ENCODE results near the gene SMYD3.
A peak's percentile ranks its signal among the peaks of the same experiment; 100 is the strongest.

SMYD3 gene

DNA sequence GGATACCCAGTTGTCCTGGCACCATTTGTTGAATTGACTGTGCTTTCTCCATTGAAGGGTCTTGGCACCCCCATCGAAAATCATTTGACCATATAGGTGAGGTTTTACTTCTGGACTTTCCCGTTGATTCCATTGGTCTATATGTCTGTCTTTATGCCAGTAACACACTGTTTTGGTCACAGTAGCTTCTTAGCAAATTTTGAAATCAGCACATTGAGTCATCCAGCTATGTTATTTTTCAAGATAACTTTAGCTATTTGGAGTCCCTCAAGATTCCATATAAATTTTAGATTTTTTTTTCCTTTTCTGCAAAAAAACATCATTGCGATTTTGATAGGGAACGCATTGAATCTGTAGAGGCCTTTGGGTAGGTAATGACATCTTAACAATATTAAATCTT is 235.6 kb downstream of the SMYD3 start:
- no peak for DNase-seq (ENCODE audit: low spot score)

DNA sequence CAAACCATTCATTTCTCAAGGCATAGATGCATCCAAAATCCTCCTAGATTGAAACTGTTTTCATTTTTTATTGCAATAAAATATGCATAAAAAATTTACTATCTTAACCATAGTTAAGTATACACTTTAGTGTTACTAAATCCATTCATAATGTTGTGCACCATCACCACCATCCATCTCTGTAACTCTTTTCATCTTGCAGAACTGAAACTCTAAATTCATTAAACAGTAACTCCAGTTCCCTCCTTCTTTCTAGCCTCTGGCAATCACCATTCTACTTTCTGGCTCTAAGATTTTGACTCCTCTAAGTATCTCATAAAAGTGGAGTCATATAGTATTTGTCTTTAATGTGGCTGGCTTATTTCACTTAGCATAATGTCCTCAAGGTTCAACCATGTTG is 236.8 kb downstream of the SMYD3 start:
- no peak for DNase-seq (ENCODE audit: low spot score)

DNA sequence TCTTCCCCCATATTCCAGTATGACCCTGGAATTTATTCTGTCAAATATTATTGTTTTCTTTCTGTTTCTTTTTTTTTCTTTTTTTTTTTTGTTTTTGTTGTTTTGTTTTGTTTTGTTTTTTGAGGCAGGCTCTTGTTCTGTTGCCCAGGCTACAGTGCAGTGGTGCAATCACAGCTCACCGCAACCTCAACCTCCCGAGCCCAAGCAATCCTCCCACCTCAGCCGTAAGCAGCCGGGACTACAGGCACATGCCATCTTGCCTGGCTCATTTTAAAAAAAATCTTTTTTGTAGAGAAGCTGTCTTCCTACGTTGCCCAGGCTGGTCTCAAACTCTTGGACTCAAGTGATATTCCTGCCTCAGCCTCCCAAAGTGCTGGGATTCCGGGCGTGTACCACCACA is 237.6 kb downstream of the SMYD3 start:
- DNase-seq (ENCODE audit: low spot score), result no peak

DNA sequence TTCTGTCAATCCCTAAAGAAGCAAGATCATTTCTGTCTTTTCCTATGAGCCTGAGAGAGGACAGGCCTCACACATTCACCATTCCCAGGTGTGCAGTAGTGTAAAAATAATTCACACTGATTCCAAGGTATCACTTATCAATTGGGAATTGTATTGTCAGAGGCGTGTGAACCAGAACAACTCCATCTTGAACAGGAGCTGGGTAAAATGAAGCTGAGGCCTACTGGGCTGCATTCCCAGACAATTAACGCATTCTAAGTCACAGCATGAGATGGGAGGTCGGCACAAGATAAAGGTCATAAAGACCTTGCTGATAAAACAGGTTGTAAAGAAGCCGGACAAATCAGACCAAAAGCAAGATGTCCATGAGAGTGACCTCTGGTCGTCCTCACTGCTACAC is 239.2 kb downstream of the SMYD3 start:
- no peak for DNase-seq (ENCODE audit: low spot score)

DNA sequence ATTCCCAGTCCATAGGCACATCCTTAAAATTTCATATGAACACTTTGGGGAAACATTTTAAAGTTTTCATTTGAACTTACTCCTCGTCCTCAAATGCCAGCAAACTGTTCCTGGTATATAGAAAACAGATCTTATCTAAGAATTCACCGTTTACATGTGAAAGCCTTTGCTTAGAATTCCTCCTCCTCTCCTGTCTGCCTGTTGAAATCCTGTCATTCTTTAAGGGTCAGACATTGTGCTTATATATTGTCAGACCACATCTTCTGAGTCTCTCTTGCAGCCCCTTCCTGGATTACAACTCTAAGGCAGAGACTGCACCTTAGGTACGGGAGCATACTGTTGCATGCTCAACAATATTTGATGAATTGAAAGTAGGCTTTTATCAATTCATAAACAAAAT is 239.7 kb downstream of the SMYD3 start:
- DNase-seq (ENCODE audit: low spot score), result no peak

DNA sequence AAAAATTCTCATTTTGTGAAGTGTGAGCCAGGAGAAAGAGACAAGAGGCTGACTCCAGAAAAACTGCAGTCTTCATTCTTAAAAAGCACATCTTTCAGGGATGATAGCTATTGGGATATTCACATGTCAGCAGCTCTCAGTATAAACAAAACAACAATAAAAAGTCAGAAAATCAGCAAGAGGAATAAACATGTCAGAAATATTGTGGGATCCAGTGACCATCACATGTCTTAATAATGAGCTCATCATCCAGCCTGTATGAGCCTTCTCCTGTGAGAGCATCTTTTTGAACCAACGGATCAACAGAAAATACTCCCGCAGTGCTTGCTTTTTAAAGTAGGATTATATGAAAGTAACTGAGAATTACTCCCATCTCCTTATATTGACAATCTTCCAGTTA is 241.6 kb downstream of the SMYD3 start:
- DNase-seq (ENCODE audit: low spot score), result no peak

DNA sequence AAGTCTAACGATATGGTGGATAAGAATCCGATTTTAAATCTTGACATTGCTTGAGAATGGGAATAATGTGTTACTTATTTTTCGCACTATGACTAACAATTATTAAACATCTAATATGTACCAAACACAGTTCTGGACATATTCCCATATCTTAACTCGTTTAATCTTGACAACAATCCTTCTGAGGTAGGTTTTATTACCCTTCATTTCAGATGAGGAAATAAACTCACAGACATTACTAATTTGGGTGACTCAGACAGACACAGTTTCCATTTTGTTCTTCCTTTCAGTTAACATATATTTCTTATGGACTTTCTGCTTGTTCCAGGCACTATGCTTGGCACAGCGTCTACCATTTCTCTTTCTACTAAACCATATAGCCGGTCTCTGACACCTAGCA is 244.8 kb downstream of the SMYD3 start:
- no peak for DNase-seq (ENCODE audit: low spot score)

DNA sequence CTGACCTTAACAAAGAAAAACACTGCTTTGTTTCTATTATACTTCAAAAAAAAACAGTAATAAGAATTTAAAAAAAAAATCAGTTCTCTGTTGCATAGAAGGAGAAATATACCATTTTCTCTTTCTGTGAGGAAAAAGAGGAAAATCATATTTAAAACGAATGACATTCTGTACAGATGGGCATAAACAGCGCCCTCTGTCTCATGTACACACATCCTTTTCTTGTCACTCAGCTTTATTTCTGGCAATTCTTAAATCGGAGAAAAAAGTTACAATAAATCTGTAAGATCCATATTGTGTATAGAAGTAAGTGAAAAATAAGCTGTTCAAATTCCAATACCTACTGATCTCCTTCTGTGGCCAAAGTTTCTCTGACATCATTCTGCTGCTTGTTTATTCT is 245.4 kb downstream of the SMYD3 start:
- no peak for DNase-seq (ENCODE audit: low spot score)

DNA sequence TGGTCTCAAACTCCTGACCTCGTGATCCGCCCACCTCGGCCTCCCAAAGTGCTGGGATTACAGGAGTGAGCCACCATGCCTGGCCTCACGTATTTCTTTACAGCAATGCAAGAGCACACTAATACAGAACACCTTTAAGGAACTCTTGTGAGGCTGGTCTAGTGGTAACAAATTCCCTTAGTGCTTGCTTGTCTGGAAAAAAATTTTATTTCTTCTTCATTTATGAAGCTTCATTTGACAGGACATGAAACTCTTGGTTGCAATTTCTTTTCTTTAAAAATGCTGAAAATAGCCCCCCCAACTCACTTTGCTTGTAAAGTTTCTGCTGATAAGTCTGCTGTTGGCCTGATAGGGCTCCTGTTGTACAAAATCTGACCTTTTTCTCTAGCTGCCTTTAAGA is 248.8 kb downstream of the SMYD3 start:
- DNase-seq (ENCODE audit: low spot score), result no peak

DNA sequence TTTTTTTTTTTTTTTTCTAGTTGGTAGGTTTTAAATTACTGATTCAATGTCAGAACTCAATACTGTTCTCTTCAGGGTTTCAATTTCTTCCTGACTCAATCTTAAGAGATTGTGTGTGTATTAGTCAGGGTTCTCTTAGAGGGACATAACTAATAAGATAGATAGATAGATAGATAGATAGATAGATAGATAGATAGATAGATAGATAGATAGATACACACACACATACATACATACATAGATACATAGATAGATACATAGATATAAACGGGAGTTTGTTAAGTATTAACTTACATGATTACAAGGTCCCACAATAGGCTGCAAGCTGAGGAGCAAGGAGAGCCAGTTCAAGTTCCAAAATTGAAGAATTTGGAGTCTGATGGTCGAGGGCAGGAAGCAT is 251.3 kb downstream of the SMYD3 start:
- DNase-seq (ENCODE audit: low spot score), result no peak

DNA sequence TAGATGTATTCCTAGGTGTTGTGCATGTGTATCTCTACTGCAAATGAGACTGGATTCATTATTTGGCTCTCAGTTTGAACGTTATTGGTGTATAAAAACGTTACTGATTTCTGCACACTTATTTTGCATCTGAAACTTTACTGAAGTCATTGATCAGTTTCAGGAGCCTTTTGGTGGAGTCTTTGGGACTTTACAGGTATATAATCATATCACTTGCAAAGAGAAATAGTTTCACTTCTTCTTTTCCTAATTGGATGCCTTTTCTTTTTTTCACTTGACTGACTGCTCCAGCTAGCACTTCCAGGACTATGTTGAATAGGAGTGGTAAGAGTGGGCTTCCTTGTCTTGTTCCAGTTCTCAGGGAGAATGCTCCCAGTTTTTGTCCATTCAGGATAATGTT is 252.2 kb downstream of the SMYD3 start:
- DNase-seq (ENCODE audit: low spot score), result no peak

DNA sequence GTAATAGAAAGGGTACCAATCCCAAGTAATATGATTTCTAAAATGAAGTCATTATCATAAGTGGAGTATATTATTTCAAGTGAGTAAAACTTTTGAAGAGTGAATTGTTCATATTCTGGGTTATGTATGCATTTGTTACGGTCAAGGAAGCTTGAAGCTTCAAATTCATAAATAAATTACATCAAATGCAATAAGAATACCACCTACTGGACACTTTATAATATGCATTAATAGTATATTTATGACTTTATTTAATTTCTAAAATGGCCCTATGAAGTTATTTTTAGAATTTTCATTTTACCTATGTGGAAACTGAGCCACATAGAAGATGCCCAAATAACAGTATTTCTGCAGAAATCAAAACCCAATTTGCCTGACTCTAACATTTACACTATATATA is 260.6 kb downstream of the SMYD3 start:
- DNase-seq (ENCODE audit: low spot score), result no peak

DNA sequence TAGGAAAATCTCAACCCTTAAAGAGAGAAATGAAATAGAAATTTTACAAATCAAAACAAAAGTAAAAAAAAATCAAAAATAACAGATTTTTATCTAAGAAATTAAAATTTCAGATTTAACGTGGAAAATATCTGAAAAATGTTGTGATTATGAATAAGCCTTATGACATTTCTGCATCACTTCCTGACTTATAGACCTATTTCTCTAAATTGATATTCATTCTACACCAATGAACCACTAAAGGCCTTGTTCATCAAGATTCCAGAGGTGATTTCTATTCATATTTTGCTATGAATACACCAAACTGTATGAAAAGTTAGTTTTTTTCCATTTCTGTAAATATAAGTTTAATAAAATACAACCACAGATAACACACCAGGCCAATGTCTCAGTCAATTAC is 261.5 kb downstream of the SMYD3 start:
- no peak for DNase-seq (ENCODE audit: low spot score)

DNA sequence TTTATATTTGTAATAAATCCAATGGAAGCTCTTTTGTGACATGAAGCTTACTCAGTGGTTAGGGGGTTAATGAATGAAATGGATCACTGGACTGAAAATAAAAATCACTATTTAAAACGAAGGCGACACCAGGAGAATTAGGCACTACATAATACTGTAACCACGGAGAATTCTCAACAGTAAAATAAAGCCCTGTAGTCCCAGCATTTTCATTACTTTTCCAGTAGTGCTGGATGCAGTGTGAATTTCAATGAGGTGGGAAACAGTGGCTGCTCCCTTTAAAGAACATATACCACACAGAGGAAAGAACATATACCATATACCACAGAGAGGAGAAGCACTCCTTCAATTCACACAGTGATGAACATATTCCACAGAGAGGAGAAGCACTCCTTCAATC is 275.0 kb downstream of the SMYD3 start:
- no peak for DNase-seq (ENCODE audit: low spot score)

DNA sequence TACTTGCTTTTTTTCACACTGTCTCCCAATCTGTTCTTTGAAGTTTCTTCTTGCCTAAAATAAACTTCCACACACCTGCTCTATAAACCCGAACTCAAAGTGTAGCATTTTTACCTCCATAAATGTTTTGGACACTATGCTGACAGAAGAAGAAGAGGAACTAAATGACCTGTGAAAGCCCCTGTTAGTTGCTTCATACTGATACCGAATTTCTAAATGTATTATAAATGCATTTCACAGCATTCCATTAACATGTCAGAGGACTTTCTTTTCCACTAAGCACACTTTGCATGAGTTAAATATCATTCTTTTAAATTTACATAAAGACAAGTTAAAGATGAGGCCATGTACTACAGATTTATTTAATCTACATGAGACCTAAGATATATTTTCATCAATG is 281.0 kb downstream of the SMYD3 start:
- DNase-seq (ENCODE audit: low spot score), result no peak

DNA sequence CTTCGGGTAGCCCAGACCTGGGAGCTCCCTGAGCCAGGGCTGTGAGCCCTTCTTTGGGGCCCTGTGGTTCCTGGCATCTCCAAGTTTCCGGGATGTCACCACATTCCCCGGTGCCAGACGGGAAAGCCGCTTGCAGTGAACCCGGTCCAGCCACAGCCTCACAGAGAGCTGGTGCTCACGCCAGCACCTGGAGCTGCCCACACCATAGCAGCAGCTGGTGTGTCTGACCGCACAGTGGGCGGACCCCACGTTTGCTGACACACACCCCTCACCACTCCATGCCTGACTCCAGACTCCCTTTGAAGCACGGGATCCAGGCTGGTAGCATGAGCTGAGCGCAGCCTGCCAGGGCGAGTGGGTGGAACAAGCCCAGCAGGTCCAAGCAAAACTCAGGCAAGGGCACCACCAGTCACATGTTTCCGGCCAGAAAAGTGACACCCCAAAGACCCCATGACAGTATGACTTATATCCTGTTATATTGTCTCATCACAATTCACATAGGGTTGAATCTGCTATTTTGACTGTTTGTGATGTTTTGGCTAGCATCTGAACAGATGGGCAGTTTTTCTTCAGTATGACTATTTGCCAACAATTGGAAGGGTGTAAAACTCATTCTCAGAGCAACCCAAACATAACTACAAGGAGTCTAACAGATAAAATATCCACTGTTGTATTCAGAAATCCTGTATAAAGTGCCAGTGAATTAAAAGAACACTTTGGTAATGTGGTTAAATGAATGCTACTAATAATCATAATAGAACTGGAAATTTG is 285.4 kb downstream of the SMYD3 start:
- no peak for DNase-seq (ENCODE audit: low spot score)

DNA sequence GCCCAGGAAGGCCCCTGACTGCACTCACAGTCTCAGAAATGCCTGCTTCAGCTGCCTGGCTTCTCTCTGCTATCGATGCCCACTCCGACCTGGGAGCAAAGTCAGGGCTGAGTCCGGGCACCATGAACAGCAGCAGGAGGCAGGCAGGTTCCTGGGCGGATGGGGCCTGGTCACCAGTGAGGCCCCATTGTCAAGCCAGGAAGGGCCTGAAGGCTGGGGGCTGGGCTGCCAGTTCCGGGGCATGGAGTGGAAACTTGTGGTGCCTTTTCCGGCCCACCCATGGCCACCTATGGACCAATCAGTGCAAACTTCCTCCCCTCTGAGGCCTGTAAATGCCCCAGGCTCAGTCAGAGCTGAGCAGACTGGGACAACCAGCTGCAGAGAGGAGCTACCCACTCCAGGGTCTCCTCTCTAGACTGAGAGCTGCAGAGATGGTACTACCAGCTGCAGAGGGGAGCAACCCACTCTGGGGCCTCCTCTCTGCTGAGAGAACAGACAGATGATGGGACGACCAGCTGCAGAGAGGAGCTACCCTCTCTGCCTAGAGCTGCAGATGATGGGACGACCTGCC is 286.5 kb downstream of the SMYD3 start:
- no peak for DNase-seq (ENCODE audit: low spot score)

DNA sequence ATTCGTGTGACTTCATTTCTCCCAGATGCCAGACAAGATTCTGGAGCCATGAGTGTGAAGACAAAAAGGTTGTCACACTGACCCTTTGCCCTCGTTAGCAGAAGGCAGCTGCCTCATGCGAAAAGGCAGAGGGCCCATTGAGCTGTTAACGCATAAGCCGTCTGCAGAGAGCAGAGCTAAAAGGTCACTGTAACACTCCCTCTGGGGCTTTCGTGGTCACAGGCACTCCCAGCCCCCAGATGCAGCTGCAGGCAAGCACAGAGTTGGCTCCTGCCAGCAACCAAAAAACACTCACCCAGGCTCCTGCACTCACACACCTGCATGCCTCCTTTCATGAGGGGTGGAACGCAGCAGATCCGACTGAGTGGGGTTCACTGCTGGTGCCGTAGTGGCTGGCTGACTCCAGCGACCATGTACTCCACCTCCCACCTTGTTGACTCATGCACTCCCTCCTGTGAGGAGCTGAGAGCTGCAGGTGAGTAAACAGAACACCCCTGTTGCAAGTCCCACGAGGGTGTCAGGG is 287.5 kb downstream of the SMYD3 start:
- DNase-seq (ENCODE audit: low spot score), result peak; percentile 43

DNA sequence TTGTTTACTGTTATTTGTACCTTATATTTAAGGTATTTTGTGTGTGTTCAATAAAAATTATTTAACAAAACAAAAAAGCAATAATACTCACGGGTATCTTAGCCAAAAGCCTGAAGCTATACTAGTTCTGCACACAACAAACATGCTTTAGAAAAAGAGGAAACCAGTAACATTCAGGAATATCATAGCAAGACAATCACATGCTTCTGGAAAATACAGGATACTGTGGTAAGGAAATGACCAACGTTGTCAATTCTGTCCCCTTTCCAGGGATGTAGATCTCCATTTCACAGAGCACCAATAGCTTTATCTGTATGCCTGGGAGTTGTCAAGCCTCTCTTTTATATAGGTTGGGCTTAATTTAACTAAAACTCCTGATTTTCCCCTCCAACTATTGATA is 288.4 kb downstream of the SMYD3 start:
- no peak for DNase-seq (ENCODE audit: low spot score)

DNA sequence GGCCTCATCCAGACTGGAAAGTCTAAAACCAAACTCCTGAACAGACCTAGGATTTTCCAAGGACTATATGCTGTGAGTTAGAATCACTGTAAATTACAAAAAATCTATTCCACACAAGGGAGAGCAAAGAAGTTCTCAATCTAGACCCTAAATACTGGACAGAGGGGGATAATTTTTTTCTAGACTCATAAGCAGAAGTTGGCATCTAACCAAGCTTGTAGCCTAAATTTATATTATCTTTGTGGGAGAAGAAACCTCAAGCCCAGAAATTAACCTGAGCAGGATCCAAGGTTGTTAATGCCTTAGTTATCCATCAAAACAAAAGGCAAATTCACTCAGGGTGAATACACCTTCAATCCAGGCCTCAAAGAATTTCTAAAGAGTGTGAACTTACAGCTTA is 290.2 kb downstream of the SMYD3 start:
- DNase-seq (ENCODE audit: low spot score), result no peak

DNA sequence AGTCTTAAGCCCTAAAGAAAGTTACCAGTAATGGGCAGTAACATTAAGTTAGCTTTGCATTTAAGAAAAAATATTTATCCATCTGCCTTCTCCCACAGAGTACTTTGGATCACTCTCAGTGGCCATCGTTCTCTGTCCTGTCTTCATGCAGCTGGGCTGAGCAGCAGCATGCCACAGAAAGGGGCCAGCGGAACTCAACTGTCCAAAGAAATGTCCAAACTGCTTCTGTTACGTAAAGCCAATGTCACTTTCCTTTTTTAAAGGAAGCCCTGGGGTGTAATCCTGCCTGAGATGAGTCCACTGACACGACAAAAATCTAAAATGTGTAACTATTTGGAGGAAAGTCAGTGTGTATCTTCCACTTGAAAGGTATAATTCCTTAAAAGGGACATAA is 291.6 kb downstream of the SMYD3 start:
- no peak for DNase-seq (ENCODE audit: low spot score)

DNA sequence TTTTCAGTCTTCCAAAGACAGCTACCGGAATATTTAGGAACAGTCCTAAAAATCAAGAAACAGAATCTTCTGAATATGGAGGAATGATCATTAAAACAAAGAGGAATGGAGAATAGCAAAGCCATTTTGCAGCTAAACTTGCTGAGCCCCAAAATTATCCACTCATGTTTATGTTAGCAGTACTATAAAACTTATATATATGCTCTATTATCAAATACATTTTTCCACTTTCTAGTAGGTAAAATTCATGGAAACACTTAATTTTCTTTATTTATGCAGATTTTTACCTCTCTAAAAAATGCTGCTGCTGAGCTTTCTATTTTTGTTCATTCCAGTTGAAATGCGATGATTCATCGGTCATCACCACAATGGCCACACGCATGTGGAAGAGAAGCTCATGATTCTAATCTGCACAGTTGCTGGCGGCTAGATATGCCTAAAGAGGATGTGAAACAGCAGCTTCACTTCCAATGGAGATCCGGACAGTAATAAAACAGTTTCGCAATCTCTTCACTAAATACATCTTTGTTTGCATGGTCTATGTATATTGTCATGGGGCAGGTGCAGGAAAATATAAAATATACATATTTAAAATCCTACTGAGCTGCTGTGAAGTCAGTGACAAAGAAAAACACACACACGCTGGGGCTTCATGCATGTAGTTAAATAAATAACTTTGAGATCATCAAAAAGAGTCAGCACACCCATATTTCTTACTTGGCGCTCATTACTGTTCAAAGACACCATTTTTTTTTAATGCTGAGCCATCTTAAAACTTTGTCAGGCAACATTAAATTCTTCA is 292.2 kb downstream of the SMYD3 start:
- DNase-seq (ENCODE audit: low spot score), result no peak

DNA sequence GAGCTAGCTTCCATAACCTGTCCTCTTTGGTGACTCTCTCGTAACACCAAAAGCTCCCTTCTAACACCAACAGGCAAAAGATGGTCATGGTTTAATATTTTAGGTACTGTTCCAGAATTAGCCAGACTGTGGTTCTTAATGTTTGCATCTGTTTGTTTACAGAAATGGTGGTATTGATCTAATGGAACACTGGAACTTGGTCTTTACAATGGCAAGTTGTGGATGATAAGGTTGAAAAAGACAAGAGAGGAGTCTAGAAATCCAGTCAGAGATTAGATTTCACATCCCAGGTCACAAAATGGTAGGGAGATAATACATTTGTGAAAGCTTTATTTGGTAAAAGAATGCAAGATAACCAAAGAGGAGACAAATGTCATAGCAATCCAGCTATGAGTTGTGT is 293.1 kb downstream of the SMYD3 start:
- no peak for DNase-seq (ENCODE audit: low spot score)

Data from iPS-NIHi11 (cell line).